Activated effector memory CD4-positive, alpha-beta T cell treated with Interleukin-2 at 50 U/mL for 16 hours (primary cell): ENCODE results near the gene MYOC.
"Not testable (repeated sequence)": the region's sequence is repeated elsewhere in the genome, so short reads cannot be mapped to it uniquely, and the experiment has no call there.

Source experiments
- DNase-seq: peaks from one replicate; pipeline ENCODE4 v3.0.0-alpha.2; 2020

MYOC gene

DNA sequence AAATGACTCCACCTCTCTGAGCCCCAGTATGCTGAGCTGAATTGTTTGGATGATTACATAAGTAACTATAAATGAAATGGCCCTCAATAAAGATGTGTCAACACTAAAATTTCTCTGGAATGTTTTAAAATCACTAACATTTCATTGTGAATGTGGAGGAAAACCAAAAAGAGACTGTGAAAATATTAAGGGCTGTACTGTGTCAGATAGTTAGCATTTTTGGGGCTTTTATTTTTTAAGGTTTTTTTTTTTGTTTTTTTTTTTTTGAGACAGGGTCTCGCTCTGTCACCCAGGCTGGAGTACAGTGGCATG, 6.3 kb downstream of the MYOC start:
- no peak for DNase-seq

DNA sequence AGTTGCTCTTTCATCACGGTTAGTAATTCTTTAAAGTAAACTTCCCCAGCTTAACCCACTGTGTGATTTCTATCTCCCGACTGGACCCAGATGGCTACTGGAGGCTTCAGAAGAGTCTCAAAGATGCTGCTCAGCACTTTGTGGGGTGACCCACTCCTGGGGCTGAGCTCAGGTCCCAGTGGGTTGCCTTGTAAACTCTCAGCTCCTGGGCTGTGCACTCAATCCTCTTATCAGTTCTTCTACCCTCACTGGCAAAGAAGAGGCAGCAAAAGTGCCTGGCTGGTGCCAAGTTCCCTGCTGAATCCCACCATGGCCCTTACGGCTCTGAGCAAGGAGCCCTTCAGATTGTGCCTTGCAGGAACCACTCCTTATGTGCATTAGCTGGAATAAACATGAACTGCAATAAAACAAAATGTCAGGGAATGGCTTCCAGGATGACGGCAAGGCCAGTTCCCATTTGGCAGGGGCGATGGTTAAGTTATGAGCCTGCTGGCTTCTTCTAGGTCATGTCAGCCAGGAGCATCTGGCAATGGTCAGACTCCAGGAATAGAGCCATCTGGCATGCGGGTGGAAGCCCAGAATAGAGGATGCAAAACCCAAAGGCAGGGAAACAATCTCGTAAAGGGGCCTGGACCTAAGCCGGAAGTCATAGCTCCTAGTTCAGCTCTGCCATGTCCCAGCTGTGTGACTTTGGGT, 6.8 kb downstream of the MYOC start:
- DNase-seq: no peak

DNA sequence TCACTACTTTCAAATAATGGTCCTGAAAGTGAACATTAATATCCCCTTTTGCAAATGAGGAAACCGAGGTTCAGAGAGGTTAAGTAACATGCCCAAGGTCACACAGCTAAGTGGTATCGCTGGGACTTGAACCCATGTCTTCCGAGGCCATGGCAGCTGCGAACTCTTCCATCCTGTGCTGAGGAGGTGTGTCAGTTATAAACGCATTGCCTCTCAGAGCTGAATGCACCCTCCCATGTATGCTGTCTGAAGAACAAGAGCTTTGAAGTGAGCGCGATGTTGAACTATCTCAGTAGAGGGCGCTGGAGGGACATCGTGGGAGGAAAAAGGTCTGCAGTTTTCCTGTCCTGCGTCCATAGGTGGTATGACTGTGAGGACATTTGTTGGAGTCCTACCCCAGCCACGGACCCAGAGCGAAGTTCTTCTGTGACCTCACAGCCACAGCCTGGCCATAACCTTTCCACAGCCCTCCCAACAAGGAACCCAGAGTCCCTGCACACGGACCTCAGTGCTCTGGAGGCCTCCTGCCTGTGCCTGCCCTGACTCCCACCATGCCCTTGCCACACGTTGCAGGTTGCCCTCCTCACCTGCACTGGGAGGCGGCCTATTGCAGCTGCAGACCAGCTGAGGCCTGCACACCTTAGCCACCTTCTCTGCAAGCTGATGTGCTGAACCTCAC, 7.5 kb downstream of the MYOC start:
- peak; percentile 51 for DNase-seq

DNA sequence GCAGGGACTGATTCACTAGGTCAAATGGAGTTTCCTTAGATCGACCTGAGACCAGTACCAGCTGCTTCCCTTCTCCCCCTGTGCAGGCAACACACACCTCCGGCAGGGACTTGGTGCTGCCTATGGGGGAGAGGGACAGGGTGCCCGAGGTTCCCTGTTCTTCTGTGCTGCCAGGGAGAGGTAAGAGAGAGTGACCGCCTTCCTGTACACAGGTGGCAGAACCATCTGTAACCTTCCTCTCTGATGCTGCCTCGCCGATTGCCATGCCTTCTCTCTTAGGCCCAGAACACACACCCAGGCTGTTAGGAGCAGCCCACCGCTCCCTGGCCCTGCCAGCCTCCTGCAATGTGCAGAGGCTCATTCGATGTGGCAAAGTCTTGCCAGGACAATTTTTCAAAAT, 9.3 kb downstream of the MYOC start:
- no peak for DNase-seq

DNA sequence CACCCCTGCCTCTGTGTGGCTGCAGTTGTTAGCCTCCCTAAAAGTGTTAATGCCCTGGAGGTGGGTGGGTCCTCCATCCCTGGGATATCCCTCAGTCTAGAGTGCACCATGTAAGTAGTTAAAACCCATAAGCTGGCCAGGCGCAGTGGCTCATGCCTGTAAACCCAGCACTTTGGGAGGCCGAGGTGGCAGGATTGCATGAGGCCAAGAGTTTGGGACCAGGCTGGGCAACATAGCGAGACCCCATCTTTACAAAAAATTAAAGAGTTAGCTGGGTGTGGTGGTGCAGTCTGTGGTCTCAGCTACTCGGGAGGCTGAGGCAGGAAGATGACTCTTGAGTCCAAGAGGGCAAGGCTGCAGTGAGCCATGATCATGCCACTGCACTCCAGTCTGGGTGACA, 10.3 kb downstream of the MYOC start:
- DNase-seq: no peak

GRCh38 chr1:171641076-171641864, 11.2 kb downstream of the MYOC start:
- no peak for DNase-seq

- DNase-seq: no peak
These were observed 12.3 kb downstream of the MYOC start for GRCh38 chr1:171640225-171640624.

- DNase-seq: no peak
These were observed 14.4 kb downstream of the MYOC start for GRCh38 chr1:171637928-171638576.

DNA sequence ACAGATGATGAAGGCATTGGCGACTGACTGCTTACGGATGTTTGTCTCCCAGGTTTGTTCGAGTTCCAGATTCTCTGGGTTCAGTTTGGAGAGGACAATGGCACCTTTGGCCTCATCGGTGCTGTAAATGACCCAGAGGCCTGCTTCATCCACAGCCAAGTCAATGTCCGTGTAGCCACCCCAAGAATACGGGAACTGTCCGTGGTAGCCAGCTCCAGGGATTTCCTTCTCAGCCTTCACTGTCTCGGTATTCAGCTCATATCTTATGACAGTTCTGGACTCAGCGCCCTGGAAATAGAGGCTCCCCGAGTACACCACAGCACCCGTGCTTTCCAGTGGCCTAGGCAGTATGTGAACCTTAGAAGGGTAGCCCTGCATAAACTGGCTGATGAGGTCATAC, 16.3 kb downstream of the MYOC start:
- DNase-seq: no peak

- no peak for DNase-seq
These were observed 16.8 kb downstream of the MYOC start for GRCh38 chr1:171635661-171636060.

GRCh38 chr1:171628225-171628624, 24.3 kb downstream of the MYOC start:
- no peak for DNase-seq

GRCh38 chr1:171627020-171627419, 25.5 kb downstream of the MYOC start:
- no peak for DNase-seq

- DNase-seq: no peak
These were observed 27.3 kb downstream of the MYOC start for GRCh38 chr1:171625225-171625624.

DNA sequence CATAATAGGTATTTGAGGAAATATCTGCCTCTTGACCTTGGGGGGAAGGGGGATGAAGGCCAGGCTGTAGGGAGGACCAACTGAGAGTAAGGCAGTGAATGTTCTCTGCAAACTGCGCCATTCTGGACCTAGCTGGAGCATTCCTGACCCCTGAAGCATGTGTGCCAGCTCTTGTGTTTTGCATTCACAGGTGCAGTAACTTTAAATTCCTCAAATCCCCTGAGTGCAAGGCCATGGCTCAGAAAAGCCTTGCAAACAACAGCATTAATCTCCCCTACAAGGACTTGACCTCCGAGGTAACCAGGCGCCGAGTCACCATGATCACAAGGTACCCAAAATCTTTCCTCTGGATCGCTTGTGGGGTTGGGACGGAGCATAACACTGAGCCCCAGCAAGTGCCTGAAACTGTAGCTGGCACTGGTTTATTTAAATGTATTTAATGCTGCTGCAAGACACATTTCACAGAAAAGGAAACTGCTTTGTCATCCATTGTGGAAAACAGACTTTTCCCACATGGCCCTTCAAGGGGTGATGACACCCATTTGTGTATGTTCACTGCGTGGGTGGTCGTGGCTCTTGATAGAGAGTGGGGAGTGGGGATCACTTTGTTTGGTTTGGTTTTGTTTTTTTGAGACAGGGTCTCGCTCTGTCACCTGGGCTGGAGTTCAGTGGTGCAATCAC, 28.7 kb downstream of the MYOC start:
- DNase-seq: no peak

DNA sequence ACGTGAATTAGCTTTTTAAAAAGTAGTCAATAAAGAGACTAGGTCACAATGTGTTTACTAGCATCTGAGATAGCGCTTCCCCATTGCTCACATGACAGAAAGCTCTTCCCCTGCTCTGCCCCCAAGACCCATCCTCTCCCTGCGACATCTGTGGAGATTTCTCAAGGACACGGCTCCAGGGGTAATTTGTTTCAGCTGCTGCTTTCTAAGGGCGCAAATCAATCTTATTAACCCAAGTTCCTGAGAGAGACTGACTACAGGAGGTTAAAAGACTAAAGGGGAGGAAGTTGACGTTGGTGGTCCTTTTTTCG, 30.4 kb downstream of the MYOC start, which contains the start of gene MYOCOS:
TSS of gene MYOCOS (plus strand) at position 92 of the 311 bp plus-strand sequence. CDS start 1,641 bp downstream, outside the sequence.
- no peak for DNase-seq

GRCh38 chr1:171616586-171616985, 35.9 kb downstream of the MYOC start:
- no peak for DNase-seq

- not testable (repeated sequence) for DNase-seq
These were observed 37.2 kb downstream of the MYOC start for GRCh38 chr1:171615122-171615906.

DNA sequence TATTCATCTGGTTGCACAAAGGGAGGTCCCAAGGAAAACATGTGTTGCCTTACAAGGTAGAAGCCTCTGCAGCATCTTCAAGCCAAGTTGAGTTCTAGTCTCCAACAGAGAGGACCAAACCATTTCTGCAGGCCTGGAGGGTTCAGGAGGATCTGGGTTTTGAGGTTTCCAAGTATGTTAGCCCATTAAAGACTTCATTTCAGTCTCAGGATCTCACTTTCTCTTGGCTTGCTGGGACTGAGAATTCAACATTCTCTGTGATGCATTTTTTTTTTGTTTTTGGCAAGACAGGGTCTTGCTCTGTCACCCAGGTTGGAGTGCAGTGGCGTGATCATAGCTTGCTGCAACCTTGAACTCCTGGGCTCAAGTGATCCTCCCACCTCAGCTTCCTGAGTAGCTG, 39.2 kb downstream of the MYOC start:
- no peak for DNase-seq

DNA sequence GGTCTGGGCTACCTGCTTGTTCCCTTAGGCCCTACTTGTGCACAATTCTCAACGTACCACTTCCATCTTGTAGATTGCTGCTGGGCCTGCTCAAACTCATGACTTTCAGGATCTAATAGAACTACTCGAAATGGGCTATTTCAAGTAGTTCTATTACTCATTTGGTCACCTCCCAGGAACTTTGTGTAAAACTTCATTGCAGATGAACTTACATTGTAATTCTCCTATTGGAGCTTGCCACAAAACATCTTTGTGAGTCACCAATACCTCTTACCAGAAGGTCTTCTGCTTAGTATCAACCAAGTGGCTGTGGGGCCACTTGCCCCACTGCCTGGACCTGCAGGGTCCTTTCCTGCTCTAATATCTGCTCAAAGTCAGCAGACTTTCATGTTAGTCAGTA, 41.2 kb downstream of the MYOC start:
- no peak for DNase-seq

DNA sequence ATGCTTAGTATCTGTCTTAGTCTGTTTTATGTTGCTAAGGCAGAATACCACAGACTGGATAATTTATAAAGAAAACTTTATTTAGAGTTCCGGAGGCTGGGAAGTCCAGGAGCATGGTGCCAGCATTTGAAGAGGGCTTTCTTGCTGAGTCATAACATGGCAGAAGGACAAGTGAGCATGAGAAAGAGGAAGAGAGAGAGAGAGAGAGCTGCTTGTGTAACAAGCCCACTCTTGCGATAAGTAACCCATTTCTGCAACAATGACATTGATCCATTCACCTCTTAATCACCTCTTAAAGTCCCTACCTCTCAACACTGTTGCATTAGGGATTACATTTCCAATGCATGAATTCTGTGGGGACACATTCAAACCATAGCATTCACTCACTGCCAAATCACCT, 42.1 kb downstream of the MYOC start:
- no peak for DNase-seq

DNA sequence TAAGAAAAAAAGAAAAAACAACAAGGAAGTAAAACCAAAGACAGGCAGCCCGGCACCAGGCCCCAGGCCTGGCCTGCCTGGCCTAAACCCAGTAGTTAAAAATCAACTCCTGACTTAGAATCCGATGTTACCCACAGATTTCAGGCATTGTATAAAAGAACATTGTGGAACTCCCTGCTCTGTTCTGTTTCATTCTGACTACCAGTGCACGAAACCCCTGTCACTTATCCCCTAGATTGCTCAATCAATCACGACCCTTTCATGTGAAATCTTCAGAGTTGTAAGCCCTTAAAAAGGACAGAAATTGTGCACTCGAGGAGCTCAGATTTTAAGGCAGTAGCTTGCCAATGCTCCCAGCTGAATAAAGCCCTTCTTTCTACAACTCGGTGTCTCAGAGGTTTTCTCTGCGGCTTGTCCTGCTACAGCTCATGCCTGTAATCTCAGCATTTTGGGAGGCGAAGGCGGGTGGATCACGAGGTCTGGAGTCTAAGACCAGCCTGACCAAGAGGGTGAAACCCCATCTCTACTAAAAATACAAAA, 46.0 kb downstream of the MYOC start:
- no peak for DNase-seq

GRCh38 chr1:171603042-171603441, 49.4 kb downstream of the MYOC start:
- not testable (repeated sequence) for DNase-seq
